Liver (tissue), 3 donors: ENCODE measurements around the gene PPOX.

Source experiments
- ATF3 ChIP-seq: IDR thresholded peaks from 2 replicates; pipeline ENCODE4 v1.6.1; 2016; ENCODE audit warnings: antibody characterized with exemption
- CTCF ChIP-seq: fragments of 150-350 bp; IDR thresholded peaks from 2 replicates; pipeline ENCODE4 v1.5.1; 2017; ENCODE audit warnings: improper control_type of control experiment, low read depth, low read length; ENCODE audit not compliant: missing input control
- FOXA1 ChIP-seq: IDR thresholded peaks from 2 replicates; pipeline ENCODE4 v1.6.1; 2016; ENCODE audit warnings: antibody characterized with exemption
- GABPA ChIP-seq, 2 donors: IDR thresholded peaks in 1 of 2; conservative IDR thresholded peaks in 1 of 2; 2 replicates each; pipeline ENCODE4 v1.6.1; 2016; ENCODE audit warnings: antibody characterized with exemption in 2 of 2, mild to moderate bottlenecking in 1 of 2, moderate library complexity in 1 of 2
- HNF4A ChIP-seq, 2 donors: conservative IDR thresholded peaks; 2 replicates each; pipeline ENCODE4 v1.6.1; 2016; ENCODE audit warnings: antibody characterized with exemption in 2 of 2, mild to moderate bottlenecking in 2 of 2
- JUND ChIP-seq, 2 donors: IDR thresholded peaks; 2 replicates each; pipeline ENCODE4 v1.6.1; 2016; ENCODE audit warnings: antibody characterized with exemption in 2 of 2
- MAX ChIP-seq: IDR thresholded peaks from 2 replicates; pipeline ENCODE4 v1.6.1; 2016; ENCODE audit warnings: antibody characterized with exemption
- RAD21 ChIP-seq, 2 donors: IDR thresholded peaks; 2 replicates each; pipeline ENCODE4 v1.6.1; 2016; ENCODE audit warnings: antibody characterized with exemption in 2 of 2, mild to moderate bottlenecking in 2 of 2
- REST ChIP-seq: IDR thresholded peaks from 2 replicates; pipeline ENCODE4 v1.6.1; 2016; ENCODE audit warnings: antibody characterized with exemption, mild to moderate bottlenecking
- SP1 ChIP-seq: IDR thresholded peaks from 2 replicates; pipeline ENCODE4 v1.6.1; 2018; ENCODE audit warnings: antibody characterized with exemption, mild to moderate bottlenecking
- YY1 ChIP-seq: IDR thresholded peaks from 2 replicates; pipeline ENCODE4 v1.6.1; 2016; ENCODE audit warnings: antibody characterized with exemption, mild to moderate bottlenecking
- donor health status: healthy.
- donor health status: healthy.

GRCh38 chr1:161190962-161191521, 24.8 kb downstream of the PPOX start:
- TF ChIP-seq CTCF (no peak), FOXA1 (no peak), ATF3 (no peak), YY1 (no peak), JUND (IDR thresholded peaks at IDR 0.05) (no peak), REST (no peak), MAX (no peak), GABPA (IDR thresholded peaks at IDR 0.05 in 1 of 2, conservative IDR thresholded peaks at IDR 0.05 in 1 of 2) (no peak), SP1 (no peak), HNF4A (conservative IDR thresholded peaks at IDR 0.05) (no peak), RAD21 (IDR thresholded peaks at IDR 0.05) (no peak)
